Hematopoietic multipotent progenitor cell treated with erythropoietin and hydrocortisone succinate and interleukin-3 and kit ligand, for 4 days (in vitro differentiated cells): ENCODE measurements around the gene AJAP1.

Source experiments
- DNase-seq: peaks from one replicate; pipeline ENCODE4 v3.0.0-alpha.2; 2015

The AJAP1 gene

DNA sequence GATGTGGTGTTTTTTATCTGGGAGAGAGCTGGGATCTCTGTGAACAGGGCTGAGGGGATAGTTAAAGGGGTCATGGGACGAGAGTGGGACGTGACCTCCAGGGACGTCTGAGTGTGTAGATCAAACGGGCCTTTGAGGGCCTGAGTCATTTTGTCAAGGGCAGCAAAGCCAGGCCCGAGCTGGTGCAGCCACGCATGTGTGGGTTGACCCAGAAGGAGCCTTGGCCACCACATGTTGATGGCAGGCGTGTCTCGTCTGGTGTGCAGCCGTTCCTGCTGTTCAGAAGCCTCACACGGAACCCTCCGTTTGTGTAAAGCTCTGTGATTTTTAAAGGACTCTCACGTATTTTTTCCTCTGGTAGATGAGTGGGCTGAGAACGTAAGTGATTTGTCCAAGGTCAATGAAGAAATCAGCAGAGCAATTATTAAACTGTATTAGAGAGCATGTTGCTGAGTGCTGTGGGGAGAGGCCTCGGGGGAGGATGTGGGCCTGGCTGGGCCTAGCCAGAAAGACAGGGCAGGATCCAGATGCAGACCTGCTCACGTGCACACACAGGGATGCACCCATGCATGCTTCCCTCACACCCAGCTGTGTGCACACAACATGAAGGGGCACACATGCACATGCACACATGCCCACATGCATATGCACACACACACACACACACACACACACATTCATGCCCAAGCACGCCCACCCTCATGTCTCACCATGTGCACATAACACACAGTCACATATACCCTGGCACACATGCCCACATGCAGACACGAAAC is 89.8 kb downstream of the AJAP1 start:
- no peak for DNase-seq

DNA sequence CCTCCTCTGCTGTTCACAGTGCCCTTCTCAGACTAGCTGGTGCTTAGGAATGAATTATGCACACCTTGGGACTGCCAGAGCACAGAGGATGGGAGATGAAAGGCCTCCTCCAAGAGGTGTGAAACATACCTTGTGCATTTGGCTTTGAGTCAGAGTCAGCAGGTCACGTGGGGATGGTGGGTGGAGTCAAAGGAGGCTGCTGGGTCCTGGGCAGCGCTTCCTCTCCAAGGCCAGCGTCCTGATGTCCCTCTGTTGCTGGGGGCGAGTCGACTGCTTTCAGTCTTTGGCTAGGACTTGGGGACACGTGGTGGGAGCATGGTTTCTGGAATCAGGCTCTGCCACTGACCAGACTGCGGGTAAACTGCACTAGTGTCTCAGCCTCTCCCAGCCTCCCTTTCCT is 91.2 kb downstream of the AJAP1 start:
- no peak for DNase-seq

DNA sequence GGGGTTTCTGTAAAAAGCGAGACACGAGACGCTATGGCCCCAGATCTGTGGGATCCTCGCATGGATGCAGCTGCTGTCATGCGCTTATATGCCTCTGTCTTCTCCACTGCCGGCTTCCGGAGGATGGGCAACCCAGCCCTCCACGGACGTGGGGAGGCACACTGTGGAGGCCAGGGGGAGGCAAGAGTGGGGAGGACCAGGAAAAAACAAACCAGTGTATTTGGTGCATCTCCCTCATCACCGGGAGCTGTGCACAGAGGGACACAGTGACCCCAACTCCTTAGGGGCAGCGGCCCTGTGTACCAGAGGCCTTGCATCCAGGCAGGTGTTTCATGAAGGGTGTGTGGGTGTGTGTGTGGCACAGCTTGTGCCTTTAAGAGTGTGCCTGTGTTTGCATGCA is 95.0 kb downstream of the AJAP1 start:
- no peak for DNase-seq

DNA sequence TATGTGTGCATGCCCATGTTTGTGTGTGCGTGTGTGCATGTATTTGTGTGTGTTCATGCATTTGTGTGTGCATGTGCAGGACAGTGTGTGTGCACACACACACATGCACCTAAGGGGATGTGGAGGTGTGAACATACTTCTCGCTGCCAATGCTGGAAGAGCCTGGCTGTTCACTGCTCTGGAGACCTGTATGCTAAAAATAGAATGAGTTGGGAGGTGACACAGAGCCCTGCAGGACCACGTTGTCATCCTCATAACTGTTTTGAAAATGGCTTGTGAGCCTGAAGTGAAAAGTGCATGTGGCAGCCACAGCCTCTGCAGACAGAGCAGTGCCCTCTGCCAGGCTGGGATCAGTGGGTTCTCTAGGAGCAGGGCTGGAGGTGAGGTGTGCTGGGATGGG is 95.8 kb downstream of the AJAP1 start:
- DNase-seq = no peak

DNA sequence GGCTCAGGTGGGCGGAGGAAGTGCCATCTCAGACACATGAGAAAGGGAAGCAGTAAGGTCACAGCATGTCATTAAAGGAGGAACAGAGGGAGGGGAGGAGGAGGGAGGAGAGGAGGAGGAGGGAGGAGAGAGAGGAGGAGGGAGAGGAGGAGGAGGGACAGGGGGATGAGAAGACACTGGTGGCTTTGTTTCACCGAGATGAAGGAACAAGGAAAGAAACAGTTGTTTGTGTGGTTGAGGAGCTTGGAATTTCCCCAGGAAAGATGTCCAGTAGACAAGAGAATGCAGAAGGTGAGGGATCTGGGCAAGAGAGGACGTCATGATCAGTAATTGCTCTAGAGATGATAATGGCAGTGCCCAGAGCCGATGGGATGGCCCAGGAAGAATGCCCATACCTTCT is 97.7 kb downstream of the AJAP1 start:
- DNase-seq = no peak

DNA sequence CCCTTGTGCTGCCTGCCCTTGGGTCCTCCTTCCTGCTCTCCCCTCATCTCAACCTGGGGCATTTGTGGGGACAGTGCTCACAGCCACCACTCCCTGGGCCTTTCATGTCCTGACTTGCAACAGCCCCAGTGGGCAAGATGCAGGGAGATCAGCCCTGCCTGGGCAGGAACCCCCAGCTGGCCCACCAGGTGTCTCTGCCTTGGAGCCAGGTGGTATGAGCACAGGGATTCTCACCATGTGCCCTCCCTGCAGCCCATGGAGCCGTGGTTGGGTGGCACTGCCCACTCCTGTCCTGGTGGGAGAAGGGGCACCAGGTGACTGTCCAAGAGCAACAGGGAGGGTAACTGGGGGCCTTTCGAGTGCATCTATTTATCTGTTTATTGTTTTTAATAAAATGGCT is 100.4 kb downstream of the AJAP1 start:
- no peak for DNase-seq

DNA sequence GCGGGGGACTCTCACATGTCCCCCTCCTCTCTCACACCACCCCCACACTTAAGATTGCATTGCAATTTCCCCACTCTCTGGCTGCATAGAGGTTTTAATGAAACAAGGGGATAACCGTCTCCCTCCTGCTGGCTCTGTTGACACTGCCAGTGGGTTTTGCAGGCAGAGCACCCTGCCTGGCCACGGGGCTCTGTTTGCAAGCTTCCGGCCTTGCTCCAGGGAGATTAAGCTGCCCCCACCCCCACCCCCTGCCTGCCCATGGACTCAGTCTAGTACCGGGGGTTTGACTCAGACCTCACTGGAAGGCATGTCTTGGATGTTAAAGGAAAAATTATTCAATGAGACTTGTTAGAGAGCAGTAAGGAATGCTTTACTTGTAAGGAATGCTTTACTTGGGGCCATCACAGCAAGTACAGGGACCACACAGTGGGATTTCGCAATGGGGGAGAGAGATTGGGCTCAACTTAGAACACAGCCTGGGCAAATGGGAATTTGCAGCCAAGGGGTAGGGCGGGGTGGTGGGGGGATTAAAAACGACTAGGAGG is 101.0 kb downstream of the AJAP1 start:
- no peak for DNase-seq

DNA sequence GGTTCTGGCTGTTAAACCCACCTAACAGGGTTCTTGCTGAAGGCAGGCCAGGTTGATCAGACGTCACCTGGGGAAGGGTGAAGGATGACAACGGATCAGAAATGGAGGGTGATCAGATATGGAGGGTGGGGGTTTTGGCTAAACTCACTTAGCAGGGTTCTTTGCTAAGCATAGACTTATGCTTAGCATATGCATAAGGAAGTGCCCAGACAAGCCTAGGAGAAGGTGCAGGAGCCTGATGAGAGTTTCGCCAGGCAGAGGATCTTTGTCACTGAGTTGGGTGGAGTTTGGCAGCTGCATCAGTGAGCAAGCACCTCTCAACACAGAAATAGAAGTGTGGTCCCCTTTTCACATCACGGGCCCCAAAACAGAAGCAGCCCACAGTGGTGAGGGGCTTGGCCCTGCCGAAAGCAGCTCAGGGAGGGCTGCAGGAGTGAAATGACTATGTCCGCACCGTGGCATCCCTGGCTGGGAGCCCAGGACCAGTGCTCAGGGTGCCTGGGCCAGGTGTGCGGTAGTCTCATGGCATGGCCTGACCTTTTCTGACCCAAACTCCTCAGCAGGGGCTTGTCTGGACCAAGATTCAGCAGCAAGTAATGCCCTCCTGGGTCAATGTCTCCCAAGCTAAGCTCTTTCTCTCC is 101.6 kb downstream of the AJAP1 start:
- DNase-seq = no peak

DNA sequence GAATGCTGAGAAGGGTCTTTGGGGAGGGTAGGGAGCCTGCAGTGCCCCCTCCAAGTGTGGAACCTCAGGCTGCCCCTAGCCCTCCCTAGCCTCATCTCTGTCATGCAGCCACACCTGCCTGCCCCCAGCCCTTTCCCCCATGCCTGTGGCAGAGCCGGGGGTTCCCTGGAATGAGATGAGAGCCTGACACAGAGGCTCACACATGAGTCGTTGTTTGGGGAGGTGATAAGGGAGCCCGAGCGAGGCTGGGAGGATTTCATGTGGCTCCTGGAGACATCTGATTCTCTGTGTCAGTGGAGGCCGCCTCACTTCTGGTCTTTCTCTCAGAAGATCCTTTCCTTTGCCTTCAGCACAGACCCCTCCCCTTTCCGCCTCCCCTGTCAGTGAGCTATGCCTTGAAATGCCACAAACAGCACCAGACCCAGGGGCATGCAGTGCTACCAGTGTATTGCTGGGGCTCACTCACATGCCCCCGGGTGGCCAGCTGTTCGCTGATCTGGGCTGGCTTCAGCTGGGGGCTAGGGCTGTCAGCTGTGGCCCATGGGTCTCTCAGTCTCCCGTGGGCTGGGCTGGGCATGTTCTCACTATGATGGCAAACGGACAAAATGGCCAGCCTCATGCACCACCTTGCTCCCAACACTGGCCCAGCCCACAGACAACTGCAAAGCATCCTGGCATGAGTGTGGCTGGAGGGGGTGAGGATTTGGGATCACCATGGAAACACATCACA is 102.6 kb downstream of the AJAP1 start:
- DNase-seq = no peak

DNA sequence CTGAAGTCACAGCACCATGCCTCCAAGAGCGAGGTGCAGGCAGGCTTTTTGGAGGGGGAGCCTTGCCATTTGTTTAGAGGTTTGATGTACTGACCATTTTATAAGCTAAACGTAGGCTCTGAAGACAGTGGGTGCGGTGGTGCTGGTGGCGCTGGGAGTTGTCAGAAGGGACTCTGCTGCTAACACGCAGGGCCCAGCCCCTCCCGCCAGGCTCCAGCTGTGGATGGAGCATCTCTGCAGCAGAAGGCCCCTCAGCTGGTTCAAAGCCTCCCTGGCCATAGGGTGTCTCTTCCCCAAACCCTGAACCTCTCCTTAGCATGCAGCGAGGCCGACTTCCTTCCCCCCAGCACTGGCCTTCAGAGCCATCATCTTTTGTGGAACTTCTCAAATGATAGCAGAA is 105.3 kb downstream of the AJAP1 start:
- no peak for DNase-seq

DNA sequence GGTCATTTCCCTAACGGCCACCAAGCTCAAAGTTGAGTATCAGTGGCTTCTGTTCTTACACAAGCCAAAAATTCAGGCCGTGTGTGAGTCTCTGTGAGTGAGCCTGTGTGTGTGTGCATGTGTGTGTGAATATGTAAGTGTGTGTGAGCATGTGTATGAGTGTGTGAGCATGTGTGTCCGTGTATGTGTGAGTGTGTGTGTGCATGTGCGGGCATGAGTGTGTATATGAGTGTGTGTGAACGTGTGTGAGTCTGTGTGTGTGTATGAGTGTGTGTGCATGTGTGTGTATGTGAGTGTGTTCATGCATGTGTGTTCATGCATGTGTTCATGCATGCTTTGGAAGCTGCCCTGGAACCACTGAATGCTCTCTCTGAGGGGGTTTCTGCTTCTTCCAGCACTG is 105.7 kb downstream of the AJAP1 start:
- no peak for DNase-seq

DNA sequence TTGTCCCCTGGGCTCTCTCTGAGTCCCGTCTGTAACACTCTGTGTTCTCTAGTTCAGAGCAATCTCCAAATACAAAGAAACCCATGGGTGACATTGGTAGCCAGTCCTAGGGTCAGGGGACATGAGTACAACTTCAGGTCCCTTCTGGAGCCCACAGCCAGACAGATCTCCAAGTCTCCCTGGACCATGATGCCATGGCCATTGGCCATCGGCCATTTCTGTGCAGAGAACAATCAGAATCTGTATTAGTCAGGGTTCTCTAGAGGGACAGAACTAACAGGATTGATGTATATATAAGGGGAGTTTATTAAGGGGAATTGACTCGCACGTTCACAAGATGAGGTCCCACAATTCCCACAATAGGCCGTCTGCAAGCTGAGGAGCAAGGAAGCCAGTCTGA is 106.9 kb downstream of the AJAP1 start:
- no peak for DNase-seq

DNA sequence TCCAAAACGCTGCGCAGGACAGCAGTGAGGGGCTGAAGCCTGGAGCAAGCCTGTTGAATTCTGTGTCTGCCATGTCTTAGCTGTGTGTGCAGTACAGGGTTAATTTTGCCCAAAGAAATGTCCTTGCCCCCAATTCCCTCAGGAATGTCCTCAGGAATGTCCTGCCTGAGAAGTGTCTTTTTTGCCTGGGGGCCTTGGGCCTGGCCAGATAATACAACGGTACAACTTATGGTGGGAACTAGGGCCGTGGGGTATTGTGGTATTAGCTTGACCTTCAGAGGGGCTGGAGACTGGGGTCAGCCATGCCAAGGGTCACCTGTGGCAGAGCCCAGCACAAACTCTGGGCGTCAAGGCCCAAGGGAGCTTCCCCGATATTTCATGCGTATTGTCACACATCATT is 107.7 kb downstream of the AJAP1 start:
- DNase-seq = no peak

DNA sequence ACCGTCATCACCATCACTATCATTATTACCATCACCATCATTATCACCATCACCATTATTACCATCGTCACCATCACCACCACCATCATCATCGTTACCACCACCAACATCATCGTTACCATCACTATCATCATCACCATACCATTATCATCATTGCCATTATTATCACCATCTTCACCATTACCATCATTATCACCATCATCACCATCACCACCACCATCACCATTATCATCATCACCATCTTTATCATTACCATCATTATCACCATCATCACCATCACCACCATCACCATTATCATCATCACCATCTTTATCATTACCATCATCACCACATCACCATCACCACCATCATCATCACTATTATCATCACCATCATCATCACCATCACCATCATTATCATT is 112.9 kb downstream of the AJAP1 start:
- DNase-seq = no peak

DNA sequence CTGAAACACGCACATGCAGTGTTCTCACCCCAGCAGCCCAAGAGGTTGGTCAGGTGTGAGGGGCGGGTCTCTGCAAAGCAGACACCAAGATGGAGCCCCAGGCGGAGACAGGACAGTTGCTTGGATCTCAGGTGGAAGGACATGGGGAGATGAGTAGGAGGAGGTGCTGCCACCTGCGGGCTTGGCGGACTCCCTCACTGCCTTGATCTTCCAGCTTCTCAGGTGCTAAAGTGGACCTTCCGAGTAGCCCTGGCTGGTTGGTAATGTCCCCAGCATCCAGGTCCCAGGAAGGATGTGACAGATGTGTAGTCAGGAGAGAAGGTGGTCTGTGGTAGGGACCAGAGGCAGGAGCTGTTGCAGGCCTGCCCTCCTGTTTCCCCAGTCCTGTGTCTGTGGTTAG is 114.1 kb downstream of the AJAP1 start:
- no peak for DNase-seq

DNA sequence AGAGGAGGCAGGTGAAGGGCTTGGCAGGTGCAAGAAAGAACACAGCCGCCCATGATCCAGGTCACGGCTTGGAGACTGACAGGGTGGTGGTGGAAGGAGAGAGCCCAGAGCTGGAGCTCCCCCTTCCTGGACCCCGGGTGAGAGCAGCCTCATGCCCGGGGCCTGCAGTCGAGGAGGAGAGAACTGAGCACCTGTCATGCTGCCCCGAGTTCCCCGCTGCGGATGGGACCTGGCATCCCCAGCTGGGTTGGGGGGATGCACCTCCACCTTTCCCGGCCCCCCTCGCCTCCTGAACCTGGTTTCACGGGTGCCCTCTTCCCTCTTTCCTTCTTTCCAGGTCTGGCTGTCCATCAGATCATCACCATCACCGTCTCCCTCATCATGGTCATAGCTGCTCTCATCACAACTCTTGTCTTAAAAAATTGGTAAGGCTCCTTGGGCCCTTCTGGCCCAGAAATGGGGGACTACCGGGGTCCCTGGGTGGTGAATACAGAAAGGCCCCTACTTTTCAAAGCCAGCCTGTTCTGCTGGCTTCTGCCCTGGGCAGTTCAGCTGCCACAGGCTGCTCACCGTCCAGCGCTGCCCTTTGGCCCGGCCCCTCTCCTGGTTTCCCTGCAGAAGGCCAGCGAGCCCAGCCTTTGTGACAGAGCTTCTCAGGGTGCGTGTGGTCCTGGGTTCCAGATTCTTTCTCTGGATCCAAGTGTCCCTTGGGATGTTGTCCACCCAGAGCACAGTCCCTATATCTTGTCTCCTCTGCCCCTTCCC is 115.3 kb downstream of the AJAP1 start:
- DNase-seq = no peak

DNA sequence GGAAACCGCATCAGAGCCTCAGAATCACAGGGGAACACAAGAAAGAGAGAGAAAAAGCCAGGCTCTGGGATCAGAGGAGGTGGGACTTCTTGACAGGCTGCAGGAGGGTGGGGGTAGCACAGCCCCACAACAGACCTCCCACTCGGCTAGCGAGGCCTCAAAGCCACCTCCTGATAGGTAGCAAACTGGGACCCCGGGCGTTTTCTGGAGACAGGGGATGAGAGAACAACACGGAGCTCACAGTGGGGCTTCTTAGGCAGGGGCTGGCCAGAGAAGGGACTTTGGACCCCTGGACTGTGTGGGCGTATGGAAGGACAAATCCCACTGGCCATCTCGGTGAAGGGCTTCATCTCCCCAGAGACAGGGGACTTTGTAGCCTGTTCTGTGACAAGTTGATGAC is 116.3 kb downstream of the AJAP1 start:
- DNase-seq = no peak

DNA sequence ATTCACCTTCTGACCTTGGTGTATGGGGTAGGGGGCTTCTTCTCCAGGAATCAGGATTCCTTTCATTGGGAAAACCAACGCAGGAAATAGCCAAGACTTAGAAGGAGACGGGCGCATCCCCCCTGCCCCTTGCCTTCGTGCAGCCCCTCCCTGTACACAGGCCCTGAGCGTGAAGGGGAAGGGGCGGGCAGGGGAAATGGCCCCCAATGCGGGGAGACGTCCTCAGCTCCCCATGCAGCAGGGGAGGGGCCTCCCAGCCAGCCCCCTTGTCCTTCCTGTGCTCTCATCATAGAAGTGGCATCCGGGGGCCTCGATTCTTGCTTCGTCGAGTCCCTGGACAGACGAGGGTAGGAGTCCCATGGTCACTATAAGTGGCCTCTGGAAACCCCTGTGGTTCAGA is 116.9 kb downstream of the AJAP1 start:
- DNase-seq = no peak

DNA sequence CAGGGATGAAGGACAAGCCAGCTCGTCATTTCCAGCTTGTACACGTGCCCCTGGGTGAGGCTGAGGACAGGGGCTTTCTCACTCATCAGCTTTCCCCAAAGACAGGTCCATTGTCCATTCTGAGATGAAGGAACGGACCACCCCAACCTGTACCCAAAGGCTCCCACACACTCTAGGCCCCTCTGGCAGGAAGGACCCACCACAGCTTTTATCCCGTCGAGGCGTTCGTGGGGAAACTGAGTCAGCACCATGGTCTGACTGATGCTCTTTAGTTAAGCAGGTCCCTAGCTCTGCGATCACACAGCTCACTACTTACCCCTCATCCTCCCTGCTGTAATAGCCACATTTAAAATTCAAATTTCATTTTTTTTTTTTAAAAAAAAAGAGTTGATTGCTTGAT is 117.3 kb downstream of the AJAP1 start:
- DNase-seq = no peak

DNA sequence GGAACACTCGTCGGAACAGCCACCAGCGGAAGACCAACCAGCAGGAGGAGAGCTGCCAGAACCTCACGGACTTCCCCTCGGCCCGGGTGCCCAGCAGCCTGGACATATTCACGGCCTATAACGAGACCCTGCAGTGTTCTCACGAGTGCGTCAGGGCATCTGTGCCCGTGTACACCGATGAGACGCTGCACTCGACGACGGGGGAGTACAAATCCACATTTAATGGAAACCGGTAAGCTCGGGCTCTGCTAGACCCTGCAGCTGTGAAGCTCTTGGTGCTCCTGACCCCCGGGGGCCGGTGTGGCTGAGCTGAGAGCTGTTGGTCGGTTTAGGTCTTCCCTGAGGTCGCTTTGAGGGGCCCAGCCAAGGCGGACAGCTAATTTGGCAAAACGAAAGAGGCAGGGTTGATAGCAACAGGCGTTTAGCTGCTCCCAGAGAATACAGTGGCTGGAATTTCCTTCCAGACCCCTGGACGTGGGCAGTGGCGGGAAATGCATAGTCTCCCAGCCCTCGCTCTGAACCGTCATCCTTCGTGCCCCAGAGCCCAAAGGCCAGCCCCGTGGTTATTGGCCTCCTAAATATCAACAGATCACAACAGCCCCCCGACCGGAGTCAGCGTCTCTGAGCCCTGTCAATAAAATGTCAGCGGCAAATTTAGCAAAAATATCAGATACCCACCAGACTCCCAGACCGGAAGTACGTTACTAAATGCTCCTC is 118.0 kb downstream of the AJAP1 start:
- no peak for DNase-seq

DNA sequence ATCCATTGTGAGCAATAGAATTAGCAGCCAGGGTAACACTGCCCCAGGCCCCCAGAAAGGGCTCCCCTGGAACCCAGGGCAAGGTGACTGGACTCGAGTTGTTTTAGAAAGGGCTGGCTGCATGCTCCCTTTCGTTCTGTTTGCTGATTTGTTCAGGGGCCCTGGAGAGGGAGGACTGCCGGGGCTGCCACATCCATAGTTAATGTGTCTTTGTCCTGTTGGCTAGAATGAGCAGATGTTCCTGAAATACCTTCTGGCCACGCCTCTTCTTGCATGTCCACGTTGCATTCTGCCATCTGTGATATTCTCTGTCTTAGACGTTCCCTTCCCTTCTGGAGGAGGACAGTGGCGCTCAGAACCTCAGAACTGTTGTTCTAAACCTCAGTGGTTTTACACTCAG is 118.8 kb downstream of the AJAP1 start:
- no peak for DNase-seq

DNA sequence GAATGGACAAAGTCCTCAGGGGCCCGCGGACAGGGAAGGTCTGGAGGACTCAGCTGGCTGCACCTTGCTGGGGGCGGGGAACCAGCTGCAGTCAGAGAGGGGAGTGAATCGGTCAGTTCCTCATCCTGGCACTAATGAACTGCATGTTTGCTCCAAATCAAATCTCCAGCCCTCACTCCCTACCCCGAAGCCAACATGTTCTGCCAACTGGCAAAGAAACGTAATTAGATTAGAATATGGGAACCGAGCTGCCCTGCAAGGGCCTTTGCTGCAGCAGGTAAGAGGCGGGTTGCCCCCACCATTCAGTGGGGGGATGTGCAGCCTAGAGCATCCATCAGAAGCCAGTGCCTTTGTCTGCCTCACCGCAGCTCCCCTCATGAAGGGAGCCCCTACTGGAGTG is 121.1 kb downstream of the AJAP1 start:
- DNase-seq = no peak

DNA sequence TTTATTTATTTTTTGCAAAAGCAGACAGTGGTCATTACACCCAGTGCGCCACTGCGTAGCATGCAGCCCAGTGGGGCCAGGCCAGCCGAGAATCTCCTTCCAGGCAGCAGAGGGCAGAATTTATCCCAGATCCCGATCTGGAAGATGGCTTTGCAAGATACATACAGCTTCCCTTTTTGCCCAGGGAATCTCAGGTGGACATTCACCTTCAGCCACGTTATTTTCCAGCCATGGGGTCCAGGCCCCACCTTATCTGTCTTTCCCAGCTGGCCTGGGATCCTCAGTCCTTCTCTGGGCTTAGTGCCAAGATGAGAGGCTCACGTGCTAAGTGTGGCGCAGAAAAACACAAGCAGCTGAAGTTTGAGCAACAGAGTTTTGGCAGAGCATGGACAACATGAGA is 123.6 kb downstream of the AJAP1 start:
- DNase-seq = peak; percentile 65
